Kidney (tissue), 14 donors: ENCODE results near the gene PTGIS. TPM values are rescaled to one million over a fixed set of nuclear protein-coding genes. Genes with fewer than 3 reads are reported as not detected.

Experiments used
- DNase-seq, 5 donors: peaks; one replicate each; pipeline ENCODE4 v3.0.0-alpha.2; 2013 to 2020
- FAIRE-seq: peaks from 2 replicates; lab custom pipeline; 2012; peaks lifted over from hg19 to GRCh38; lab: Jason Lieb, UNC
- H3K27ac ChIP-seq, 2 donors: one replicate each; pipeline ENCODE4 v1.7.0; 2013; ENCODE audit warnings: low read depth in 2 of 2, low read length in 2 of 2, inconsistent platforms in 1 of 2
- H3K27me3 ChIP-seq: one replicate; pipeline ENCODE4 v1.7.1; 2013; ENCODE audit warnings: low read length, inconsistent platforms; ENCODE audit not compliant: control insufficient read depth, insufficient read depth
- H3K36me3 ChIP-seq, 3 donors: one replicate each; pipeline versions ENCODE4 v1.7.0 to v1.7.1; 2013; ENCODE audit warnings: low read length in 3 of 3, control low read depth in 1 of 3, inconsistent platforms in 1 of 3; ENCODE audit not compliant: insufficient read depth in 3 of 3, control insufficient read depth in 2 of 3
- H3K4me1 ChIP-seq, 3 donors: one replicate each; pipeline versions ENCODE4 v1.7.0 to v1.7.1; 2013; ENCODE audit warnings: low read length in 3 of 3, inconsistent platforms in 1 of 3, low read depth in 1 of 3; ENCODE audit not compliant: control insufficient read depth in 2 of 3, insufficient read depth in 2 of 3
- H3K4me3 ChIP-seq, 3 donors: one replicate each; pipeline versions ENCODE4 v1.7.0 to v1.8.1; 2013; ENCODE audit warnings: low read length in 3 of 3, control low read depth in 1 of 3, inconsistent platforms in 1 of 3
- H3K9ac ChIP-seq, 3 donors: one replicate each; pipeline versions ENCODE4 v1.7.0 to v1.7.1; 2013; ENCODE audit warnings: low read length in 3 of 3, control low read depth in 1 of 3, inconsistent platforms in 1 of 3
- H3K9me3 ChIP-seq, 3 donors: one replicate each; pipeline versions ENCODE4 v1.7.0 to v1.7.1; 2013; ENCODE audit warnings: low read length in 3 of 3, control low read depth in 1 of 3, inconsistent platforms in 1 of 3; ENCODE audit not compliant: control insufficient read depth in 2 of 3, insufficient read depth in 1 of 3
- CTCF ChIP-seq: IDR thresholded peaks from 3 replicates; pipeline ENCODE4 v1.5.1; 2012; ENCODE audit warnings: mild to moderate bottlenecking, moderate library complexity, borderline replicate concordance; ENCODE audit not compliant: insufficient read depth; ENCODE audit errors: extremely low read depth
- intact Hi-C: fragments of 100-400 bp; cut with DNase I; formaldehyde crosslinking; loops from one replicate; pipeline ENCODE4 v1.11.1; 2022
- polyA plus RNA-seq: library from polyadenylated mRNA; stranded (reverse); fragments of 350-450 nt; fragmentation: Illumina TruSeq; extraction: RNeasy Lipid Tissue Mini Kit (QIAGEN cat#74804); gene quantifications from one replicate; pipeline ENCODE4 v1.2.3, GENCODE V29; 2014; ENCODE audit warnings: low read depth, low replicate concordance; ENCODE audit not compliant: insufficient read depth
- total RNA-seq: library from RNA; stranded (reverse); fragmentation: NEBNext Ultra II Directional; extraction: Animal tissue kit (Norgen Biotek cat#: 25700); gene quantifications from one replicate; pipeline ENCODE4 v1.2.1, GENCODE V29; 2021
- donor health status: control.
- donor health status: control.
- donor health status: control.
- donor health status: control.
- donor health status: control.
- donor health status: DM: yes; HTN: yes; CAD: no.
- donor health status: Normal renal cell carcinoma (clear cell type).

The PTGIS gene
- total and polyA plus RNA-seq, 2 donors from 2014 or later: 3.1 to 24.1 TPM

GRCh38 chr20:49523767-49524360 is 44.1 kb downstream of the PTGIS start:
- Histone ChIP-seq H3K27me3 (no peaks in the 10 kb centered on the region), H3K36me3 (peaks cover 0 to 2% (median 0%) of the 10 kb centered on the region in 3 donors), H3K9ac (no peak overlapping the region), H3K27ac (no peak overlapping the region), H3K9me3 (no peaks in the 10 kb centered on the region), H3K4me1 (no peaks in the 10 kb centered on the region), H3K4me3 (no peak overlapping the region)
- FAIRE-seq (no peak), DNase-seq (no peak)
- intact Hi-C loops: no loop called here
- no peak for TF ChIP-seq CTCF

- no peaks in the 10 kb centered on the region for H3K27me3 ChIP-seq
- no peak for TF ChIP-seq CTCF
- H3K27ac ChIP-seq: no peak overlapping the region
- H3K4me1 ChIP-seq: no peaks in the 10 kb centered on the region
- FAIRE-seq (no peak), DNase-seq (no peak)
- peaks cover 0 to 2% (median 0%) of the 10 kb centered on the region in 3 donors for H3K36me3 ChIP-seq
- intact Hi-C loops: no loop called here
- H3K9ac ChIP-seq: no peak overlapping the region
- no peaks in the 10 kb centered on the region for H3K9me3 ChIP-seq
- H3K4me3 ChIP-seq: no peak overlapping the region
Observed at GRCh38 chr20:49521356-49521755, 46.6 kb downstream of the PTGIS start.

- intact Hi-C loops: no loop called here
- Histone ChIP-seq H3K27ac (no peak overlapping the region), H3K4me3 (no peak overlapping the region), H3K36me3 (peaks cover 0 to 2% (median 0%) of the 10 kb centered on the region in 3 donors), H3K9ac (no peak overlapping the region), H3K9me3 (no peaks in the 10 kb centered on the region), H3K27me3 (no peaks in the 10 kb centered on the region), H3K4me1 (no peaks in the 10 kb centered on the region)
- no peak for DNase-seq
- no peak for TF ChIP-seq CTCF
- FAIRE-seq: no peak
Observed at GRCh38 chr20:49519777-49520359, 48.1 kb downstream of the PTGIS start.
